Body of pancreas (tissue), 4 donors: ENCODE results near the gene UNC5A. TPM values are rescaled to one million over a fixed set of nuclear protein-coding genes. Genes with fewer than 3 reads are reported as not detected.

Experiments
- ATAC-seq: fragments of 150-250 bp; one replicate; pipeline ENCODE4 v1.9.1; 2016
- DNase-seq, 4 donors: peaks; one replicate each; pipeline ENCODE4 v3.0.0-alpha.2; 2019
- H3K27ac ChIP-seq, 4 donors: fragments of 200-600 bp; sonication (generic); 1 replicate in 3 of 4; 2 replicates in 1 of 4; pipeline versions ENCODE4 v1.5.1 to v1.6.1; 2016 to 2019; ENCODE audit warnings: mild to moderate bottlenecking in 1 of 4, mixed read lengths in 1 of 4, moderate library complexity in 1 of 4
- H3K27me3 ChIP-seq, 2 donors: fragments of 200-600 bp; sonication (generic); one replicate each; pipeline ENCODE4 v1.6.0; 2016; ENCODE audit warnings: mild to moderate bottlenecking in 1 of 2
- H3K36me3 ChIP-seq, 2 donors: fragments of 200-600 bp; sonication (generic); replicated peaks in 1 of 2; 2 replicates each; pipeline ENCODE4 v1.5.1; 2016; ENCODE audit warnings: low read depth in 2 of 2; ENCODE audit not compliant: insufficient read depth in 1 of 2
- H3K4me1 ChIP-seq: fragments of 200-600 bp; sonication (generic); one replicate; pipeline ENCODE4 v1.6.0; 2016
- H3K4me3 ChIP-seq, 2 donors: fragments of 200-600 bp; sonication (generic); 1 replicate in 1 of 2; 2 replicates in 1 of 2; pipeline ENCODE4 v1.5.1; 2016 to 2019
- H3K9me3 ChIP-seq, 3 donors: fragments of 200-600 bp; sonication (generic); 1 replicate in 2 of 3; 2 replicates in 1 of 3; pipeline ENCODE4 v1.5.1; 2016
- CTCF ChIP-seq, 7 experiments: fragments of 450-650 bp in 4 of 7; fragments of 200-600 bp in 3 of 7; sonication (generic) in 3 of 7; IDR thresholded peaks; one replicate each; pipeline ENCODE4 v1.5.1; 2016 to 2019; ENCODE audit warnings: antibody characterized with exemption in 7 of 7
- POLR2A ChIP-seq, 3 donors: fragments of 450-650 bp; IDR thresholded peaks; one replicate each; pipeline ENCODE4 v1.6.1; 2016; ENCODE audit warnings: antibody characterized with exemption in 3 of 3, mild to moderate bottlenecking in 2 of 3
- whole genome bisulfite sequencing, 2 donors: methylation state at CpG; one replicate each; pipeline ENCODE4 v1.1.5; 2017; 5-methylcytosine and 5-hydroxymethylcytosine counted together
- intact Hi-C: fragments of 100-400 bp; cut with DNase I; formaldehyde crosslinking; loops from one replicate; pipeline ENCODE4 v1.15.1; 2023
- total RNA-seq, 2 donors: library from RNA; depleted of rRNA; stranded (reverse); fragments of >200 nt; gene quantifications; one replicate each; pipeline ENCODE4 v1.1.0, GENCODE V29; 2016

The UNC5A gene
- total RNA-seq, 2 donors from 2014 or later, result 0.52 to 0.66 TPM

- Histone ChIP-seq H3K27me3 (peaks cover 0 to 10% of the 10 kb centered on the region in 2 donors), H3K9me3 (no peaks in the 10 kb centered on the region), H3K4me1 (peaks cover 18% of the 10 kb centered on the region), H3K36me3 (no peaks in the 10 kb centered on the region), H3K4me3 (no peak overlapping the region), H3K27ac (no peak overlapping the region)
- intact Hi-C loops, result no loop called here
- WGBS, 2 donors, result 0% methylated on average over 10 to 33 of the region's 48 CpGs
- ATAC-seq (no peak), DNase-seq (no peak)
- no peak for TF ChIP-seq CTCF (IDR thresholded peaks at IDR 0.05)
- no peak for TF ChIP-seq POLR2A (IDR thresholded peaks at IDR 0.05)
Observed at GRCh38 chr5:176809544-176810080, 747 bp upstream of the UNC5A start.

- Histone ChIP-seq H3K4me3 (no peak overlapping the region), H3K36me3 (no peaks in the 10 kb centered on the region), H3K27ac (no peak overlapping the region), H3K9me3 (no peaks in the 10 kb centered on the region), H3K27me3 (peaks cover 0 to 10% of the 10 kb centered on the region in 2 donors), H3K4me1 (peaks cover 18% of the 10 kb centered on the region)
- 6 to 11% methylated on average over 7 to 45 of the region's 68 CpGs for WGBS, 2 donors
- DNase-seq, result no peak
- peak; percentile 41 for ATAC-seq
- TF ChIP-seq POLR2A (IDR thresholded peaks at IDR 0.05) (no peak), CTCF (IDR thresholded peaks at IDR 0.05) (no peak)
- intact Hi-C loops, result no loop called here
Observed at GRCh38 chr5:176810687-176811501, 535 bp downstream of the UNC5A start.

- peaks cover 0 to 10% of the 10 kb centered on the region in 2 donors for H3K27me3 ChIP-seq
- DNase-seq, result no peak
Observed at GRCh38 chr5:176812269-176813259, 2.2 kb downstream of the UNC5A start.

More at GRCh38 chr5:176812269-176813259, 2.2 kb downstream of the UNC5A start:
- Histone ChIP-seq H3K4me3 (no peak overlapping the region), H3K4me1 (peaks cover 19% of the 10 kb centered on the region), H3K27ac (no peak overlapping the region), H3K9me3 (no peaks in the 10 kb centered on the region), H3K36me3 (no peaks in the 10 kb centered on the region)
- no peak for ATAC-seq
- WGBS, 2 donors, result 38 to 46% methylated on average over 27 to 28 of the region's 37 CpGs
- no peak for TF ChIP-seq POLR2A (IDR thresholded peaks at IDR 0.05)
- peak in 1 of 7 experiments; percentile 13 for TF ChIP-seq CTCF (IDR thresholded peaks at IDR 0.05)
- intact Hi-C loops, result no loop called here
